HG03460 (cell line): ENCODE results near the gene HS3ST5.
"Not testable (repeated sequence)": the region's sequence is repeated elsewhere in the genome, so short reads cannot be mapped to it uniquely, and the experiment has no call there.

Source experiments
- ATAC-seq: cut with Tn5 transposase; IDR thresholded peaks from one replicate; pipeline ENCODE4 v1.9.1; 2021; ENCODE audit not compliant: unreplicated experiment

The HS3ST5 gene

DNA sequence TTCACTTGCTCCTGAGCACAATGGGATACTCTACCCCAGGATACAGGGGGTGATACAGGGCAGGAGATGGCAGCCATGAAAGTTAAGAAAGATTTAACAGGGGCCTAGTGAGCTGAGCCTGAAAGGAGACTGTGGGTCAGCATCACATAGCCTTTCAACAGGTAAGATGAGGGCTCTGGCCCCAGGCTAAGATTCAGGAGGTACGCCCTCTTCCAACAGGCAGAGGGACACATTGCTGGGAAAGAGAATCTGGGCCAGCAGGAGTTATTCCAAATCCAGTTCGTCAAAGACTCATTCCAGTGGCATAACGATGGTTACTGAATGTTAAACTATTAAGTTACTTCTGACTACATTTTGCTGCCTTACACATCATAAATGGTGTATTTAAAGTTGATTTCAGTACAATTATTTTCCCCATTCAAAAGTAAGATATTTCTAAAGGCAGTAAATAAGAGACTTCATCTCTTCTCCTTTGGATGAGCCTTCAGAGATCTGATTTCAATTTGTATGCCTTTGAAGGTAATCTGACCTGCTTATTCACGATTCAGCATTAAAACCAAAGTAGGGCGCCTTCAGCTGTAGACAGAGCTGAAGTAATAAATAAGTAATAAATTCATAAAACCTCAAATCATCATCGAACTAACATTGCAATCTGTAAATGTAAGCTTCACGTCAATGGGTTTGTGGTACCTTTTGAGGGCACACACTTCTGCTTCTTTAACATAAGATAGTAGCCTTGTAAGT is 62.4 kb downstream of the HS3ST5 start:
- ATAC-seq = no peak

DNA sequence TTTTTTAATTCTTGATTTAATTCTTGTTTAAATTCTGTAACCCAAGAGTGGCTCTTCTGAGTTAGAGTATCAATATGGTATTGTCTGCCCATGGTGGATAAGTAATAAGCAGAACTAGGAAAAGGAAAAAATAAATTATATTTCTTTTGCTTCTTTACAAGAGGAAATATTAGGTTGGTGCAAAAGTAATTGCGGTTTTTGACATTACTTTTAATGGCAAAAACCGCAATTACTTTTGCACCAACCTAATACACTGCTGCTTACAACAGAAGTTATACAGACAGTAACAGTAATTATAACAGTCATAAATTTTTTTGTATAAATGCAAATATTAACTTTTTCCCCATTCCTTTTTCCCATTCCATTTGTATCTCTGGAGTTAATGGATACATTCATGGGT is 65.6 kb downstream of the HS3ST5 start:
- ATAC-seq = no peak

DNA sequence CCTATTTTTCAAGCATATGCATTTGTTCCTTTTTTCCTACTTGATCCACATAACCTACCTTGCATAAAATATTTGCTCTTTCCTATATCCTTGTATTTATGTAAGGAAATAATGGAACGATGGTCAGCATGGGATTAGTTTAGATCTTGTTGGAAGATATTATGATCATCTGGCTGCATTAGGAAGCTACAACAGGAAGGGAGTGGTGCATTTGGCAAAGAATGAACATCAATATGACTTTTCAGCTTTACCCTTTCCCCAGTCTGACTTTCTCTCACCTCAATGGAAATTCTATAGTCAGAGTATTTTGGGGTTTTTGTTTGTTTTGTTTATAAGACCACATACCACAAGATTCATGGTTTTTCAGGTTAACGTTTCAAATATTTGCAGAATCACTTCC is 66.0 kb downstream of the HS3ST5 start:
- ATAC-seq = no peak

- ATAC-seq = no peak
These were observed 68.0 kb downstream of the HS3ST5 start for GRCh38 chr6:114274836-114275235.

DNA sequence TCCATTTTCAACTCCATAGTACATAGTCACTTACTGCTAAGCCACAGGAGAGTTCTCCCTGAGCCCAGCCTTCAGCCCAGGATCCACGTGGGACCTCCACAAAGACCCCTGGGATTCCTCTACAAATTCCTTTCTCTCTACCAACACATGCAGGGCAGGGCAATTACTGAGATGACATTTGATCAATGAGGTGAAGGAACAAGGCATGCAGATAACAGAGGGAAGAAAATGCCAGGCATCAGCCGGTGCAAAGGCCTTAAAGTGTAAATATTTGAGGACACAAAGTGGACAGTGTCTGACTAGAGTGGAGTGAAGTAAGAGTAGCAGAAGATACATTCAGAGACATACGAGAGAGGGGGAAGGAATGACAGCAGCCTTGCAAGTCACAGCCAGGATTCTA is 70.2 kb downstream of the HS3ST5 start:
- no peak for ATAC-seq

GRCh38 chr6:114271405-114271804 is 71.4 kb downstream of the HS3ST5 start:
- ATAC-seq = no peak

- no peak for ATAC-seq
These were observed 74.9 kb downstream of the HS3ST5 start for GRCh38 chr6:114267897-114268296.

DNA sequence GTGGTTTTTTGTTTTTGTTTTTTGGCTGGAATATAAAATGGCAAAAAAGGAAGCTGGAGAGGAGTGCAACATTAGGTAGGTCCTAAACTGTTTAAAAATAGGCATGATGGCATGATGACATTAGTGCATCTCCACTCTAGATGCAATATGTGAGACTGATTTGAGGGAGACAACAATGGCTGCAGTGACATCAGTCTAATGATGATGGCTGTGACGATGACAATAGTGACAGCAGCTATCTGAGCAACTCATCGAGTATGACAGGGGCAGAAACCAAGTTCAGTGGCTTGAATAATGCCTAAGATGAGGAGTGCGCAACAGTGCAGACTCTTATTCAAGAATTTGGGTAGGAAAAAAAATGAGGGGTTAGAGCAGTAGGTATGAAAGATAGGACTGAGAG is 82.0 kb downstream of the HS3ST5 start:
- ATAC-seq = no peak

- no peak for ATAC-seq
These were observed 84.4 kb downstream of the HS3ST5 start for GRCh38 chr6:114258376-114258775.

DNA sequence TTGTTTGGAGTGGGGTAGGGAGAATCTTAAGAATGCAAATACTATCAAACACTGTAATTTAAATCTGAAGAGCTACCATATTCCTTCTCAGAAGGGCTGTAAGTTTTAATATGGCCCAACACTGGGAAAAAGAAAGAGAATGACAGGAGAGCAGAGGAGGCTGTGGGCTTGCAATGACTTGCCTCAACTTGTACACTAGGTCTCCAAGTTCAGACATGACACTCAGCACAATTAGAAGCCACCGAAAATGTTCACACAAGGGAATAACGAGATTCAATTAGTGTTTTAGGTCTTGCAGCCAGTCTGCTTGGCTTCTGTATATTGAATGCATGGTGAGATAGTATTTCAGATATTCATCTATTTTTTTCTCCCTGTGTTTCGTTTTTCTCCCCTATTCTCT is 89.4 kb downstream of the HS3ST5 start:
- no peak for ATAC-seq

- no peak for ATAC-seq
These were observed 93.3 kb downstream of the HS3ST5 start for GRCh38 chr6:114249522-114249921.

DNA sequence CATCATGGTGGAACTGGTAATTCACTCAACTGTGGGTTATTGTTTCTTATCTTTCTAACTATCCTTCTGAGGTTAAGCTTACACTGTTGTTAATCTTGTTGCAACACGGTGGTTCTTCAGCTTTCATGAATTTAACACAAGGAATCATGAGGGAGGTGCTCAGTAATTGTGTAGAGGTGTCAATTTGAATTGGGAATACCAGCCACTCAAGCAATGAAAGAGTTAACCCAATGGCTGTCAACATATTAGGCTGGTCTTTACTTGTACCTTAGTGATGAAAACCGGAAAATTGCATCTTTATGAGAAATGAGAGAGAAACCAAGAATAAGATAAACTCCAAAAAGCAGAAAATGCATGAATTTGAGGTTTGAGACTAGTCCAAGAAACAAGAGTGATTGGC is 95.7 kb downstream of the HS3ST5 start:
- ATAC-seq = no peak

GRCh38 chr6:114240796-114241195 is 102.0 kb downstream of the HS3ST5 start:
- no peak for ATAC-seq

GRCh38 chr6:114228675-114229074 is 114.1 kb downstream of the HS3ST5 start:
- no peak for ATAC-seq

DNA sequence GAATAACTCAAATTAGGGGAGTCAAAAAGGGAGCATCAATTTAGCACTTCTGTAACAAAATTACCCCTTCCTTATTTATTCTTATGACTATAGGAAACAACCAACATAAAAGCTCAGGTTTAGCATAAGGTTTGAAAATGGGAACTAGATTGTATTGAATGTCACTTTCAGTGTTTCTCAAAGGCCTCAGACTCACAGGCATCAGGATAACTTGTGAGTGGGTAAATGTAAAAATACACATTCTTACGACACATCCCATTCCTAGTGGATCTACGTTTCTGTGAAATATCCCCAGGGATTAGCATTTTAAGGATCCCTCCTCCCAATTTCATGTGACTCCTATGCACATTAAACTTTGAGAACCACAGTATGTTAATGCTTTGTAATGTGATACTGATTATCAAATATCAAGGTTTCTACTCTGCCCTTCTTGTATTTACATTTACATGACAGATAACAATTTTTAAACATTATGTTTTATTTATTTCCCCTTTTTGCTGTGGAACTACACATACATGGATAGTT is 114.8 kb downstream of the HS3ST5 start:
- ATAC-seq = no peak

- no peak for ATAC-seq
These were observed 122.6 kb downstream of the HS3ST5 start for GRCh38 chr6:114220241-114220640.

- ATAC-seq = no peak
These were observed 124.1 kb downstream of the HS3ST5 start for GRCh38 chr6:114218437-114219340.

DNA sequence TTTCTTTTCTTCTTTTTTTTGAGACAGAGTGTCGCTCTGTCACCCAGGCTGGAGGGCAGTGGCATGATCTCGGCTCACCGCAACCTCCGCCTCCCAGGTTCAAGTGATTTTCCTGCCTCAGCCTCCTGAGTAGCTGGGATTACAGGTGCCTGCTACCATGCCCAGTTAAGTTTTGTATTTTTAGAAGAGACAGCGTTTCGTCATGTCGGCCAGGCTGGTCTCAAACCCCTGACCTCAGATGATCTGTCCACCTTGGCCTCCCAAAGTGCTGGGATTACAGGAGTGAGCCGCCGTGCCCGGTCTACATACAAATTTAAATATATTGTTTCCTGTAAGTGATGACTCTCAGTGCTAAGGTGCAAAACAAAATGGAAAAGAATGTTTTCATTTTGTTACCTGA is 124.8 kb downstream of the HS3ST5 start:
- ATAC-seq = not testable (repeated sequence)

DNA sequence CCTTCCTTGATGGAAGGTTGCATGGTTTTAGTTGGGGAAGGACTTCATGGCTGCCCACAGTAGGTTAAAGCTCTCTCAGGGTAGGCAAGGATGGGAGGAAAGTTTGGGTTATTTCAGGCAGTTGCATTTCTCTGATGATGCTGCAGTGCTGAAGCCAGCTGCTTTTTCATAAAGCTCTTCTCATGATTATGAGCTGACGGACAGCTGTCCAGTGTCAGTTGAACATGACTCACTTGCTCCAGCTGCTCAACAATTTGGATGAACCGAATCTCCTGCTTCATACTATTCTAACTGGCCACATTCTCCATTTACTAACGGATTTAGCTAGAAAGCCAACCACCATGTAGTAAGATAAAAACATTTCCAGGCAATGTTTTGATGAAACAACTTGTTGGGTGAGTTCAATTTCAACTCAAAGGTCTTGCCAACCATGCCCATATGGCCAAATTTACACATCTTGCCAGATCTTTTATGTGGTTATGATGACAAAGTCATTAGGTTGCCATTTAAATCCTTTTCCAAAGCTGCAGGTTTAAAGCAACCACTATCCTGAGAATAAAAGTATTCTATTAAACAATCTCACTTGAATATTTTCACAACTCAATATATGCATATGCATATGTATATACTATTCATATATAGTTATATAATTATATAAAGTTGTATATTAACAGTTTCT is 125.9 kb downstream of the HS3ST5 start:
- ATAC-seq = no peak

DNA sequence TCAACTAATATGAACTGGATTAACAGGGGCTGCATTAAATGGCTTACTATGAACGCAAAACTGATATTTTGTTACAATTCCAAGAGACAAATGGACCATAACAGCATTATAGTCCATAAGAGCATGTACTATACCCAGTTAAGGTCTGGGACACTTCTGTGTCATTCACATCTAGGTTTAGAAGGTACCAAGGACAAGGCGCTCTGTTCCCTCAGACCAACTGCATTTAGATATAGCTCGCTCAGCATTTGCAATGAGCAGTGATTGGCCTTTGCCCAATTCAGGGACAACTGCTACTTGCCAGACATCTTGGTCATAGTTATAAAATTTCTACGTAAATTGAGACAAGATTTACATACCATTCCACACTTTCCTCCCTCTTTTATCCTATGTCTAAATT is 132.4 kb downstream of the HS3ST5 start:
- no peak for ATAC-seq

DNA sequence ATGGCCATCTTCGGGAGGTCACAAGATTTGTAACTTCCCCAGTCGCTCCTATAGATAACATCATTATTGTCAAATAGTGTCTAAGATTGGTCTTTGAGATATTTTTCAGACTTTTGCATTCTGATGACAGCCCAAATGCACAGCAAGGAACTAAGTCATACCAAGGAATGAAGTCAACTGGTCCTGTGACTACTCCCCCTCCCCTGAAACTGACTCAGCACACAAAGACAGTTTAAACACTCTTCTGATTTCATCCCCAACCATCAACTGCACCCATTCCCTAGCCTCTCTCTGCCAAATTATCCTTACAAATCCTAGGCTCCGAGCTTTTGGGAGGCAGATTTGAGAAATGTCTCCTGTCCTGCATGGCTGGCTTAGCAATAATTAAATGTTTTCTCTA is 139.4 kb downstream of the HS3ST5 start:
- no peak for ATAC-seq
